Cardiac muscle cell (in vitro differentiated cells and primary cell): ENCODE results near the gene PURB. TPM values are rescaled to one million over a fixed set of nuclear protein-coding genes. Genes with fewer than 3 reads are reported as not detected.

ENCODE experiments used
- DNase-seq, 2 donors: peaks; one replicate each; pipeline versions ENCODE4 v3.0.0 to v3.0.0-alpha.2; 2010 to 2017; ENCODE audit warnings: low read depth in 1 of 2, low spot score in 1 of 2
- H3K27ac ChIP-seq: fragments of 200-600 bp; sonication (generic); 2 replicates; pipeline ENCODE4 v1.5.1; 2016
- H3K27me3 ChIP-seq: fragments of 200-600 bp; sonication (generic); 2 replicates; pipeline ENCODE4 v1.6.0; 2016; ENCODE audit warnings: control low read depth
- H3K36me3 ChIP-seq: fragments of 200-600 bp; sonication (generic); 2 replicates; pipeline ENCODE4 v1.5.1; 2016; ENCODE audit warnings: control low read depth
- H3K4me1 ChIP-seq: fragments of 200-600 bp; sonication (generic); 2 replicates; pipeline ENCODE4 v1.8.1; 2017; ENCODE audit warnings: low read depth, mild to moderate bottlenecking, mixed run types
- H3K4me3 ChIP-seq: fragments of 200-600 bp; sonication (generic); 2 replicates; pipeline ENCODE4 v1.5.1; 2016; ENCODE audit warnings: mild to moderate bottlenecking
- H3K9me3 ChIP-seq: fragments of 200-600 bp; sonication (generic); 2 replicates; pipeline ENCODE4 v1.5.1; 2017; ENCODE audit warnings: low read depth, mild to moderate bottlenecking, control low read depth
- CTCF ChIP-seq: IDR thresholded peaks from 2 replicates; pipeline ENCODE4 v1.5.1; 2012; ENCODE audit warnings: low read depth, mild to moderate bottlenecking, low read length
- polyA plus RNA-seq: library from polyadenylated mRNA; unstranded; fragments of >200 nt; fragmentation: Nextera tagmentation; extraction: Ambion mirVana; gene quantifications from 2 replicates; pipeline ENCODE4 v1.2.1, GENCODE V29; 2016
- total RNA-seq: library from RNA; depleted of rRNA; stranded (reverse); fragments of >200 nt; gene quantifications from 2 replicates; pipeline ENCODE4 v1.2.3, GENCODE V29; 2016

Gene PURB
- total and polyA plus RNA-seq, 2 experiments from 2014 or later: 3.3 to 27.9 TPM

DNA sequence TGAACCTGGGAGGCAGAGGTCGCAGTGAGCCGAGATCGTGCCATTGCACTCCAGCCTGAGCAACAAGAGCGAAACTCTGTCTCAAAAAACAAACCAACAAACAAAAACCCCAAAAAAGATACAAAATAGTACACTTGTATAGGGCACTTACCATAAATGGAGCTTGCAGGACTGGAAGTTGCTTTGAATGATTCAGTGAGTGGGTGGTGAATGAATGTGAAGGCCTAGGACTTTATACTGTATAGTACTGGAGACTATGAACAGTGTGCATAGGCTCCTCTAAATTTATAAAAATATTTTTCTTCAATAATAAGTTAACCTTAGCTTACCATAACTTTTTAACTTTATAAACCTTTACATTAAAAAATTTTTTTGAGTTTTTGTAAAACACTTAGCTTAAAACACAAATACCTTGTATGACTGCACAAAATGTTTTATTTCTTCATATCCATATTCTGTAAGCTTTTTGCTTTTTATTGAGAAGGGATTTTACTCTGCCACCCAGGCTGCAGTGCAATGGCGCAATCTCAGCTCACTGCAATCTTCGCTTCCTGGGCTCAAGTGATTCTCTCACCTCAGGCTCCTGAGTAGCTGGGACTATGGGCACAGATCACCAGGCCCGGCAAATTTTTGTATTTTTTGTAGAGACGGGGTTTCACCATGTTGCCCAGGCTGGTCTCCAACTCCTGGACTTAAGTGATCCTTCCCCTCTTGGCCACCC, 30.5 kb downstream of the PURB start:
- Histone ChIP-seq H3K4me1 (no peaks in the 10 kb centered on the region), H3K27me3 (no peaks in the 10 kb centered on the region), H3K4me3 (no peak overlapping the region), H3K9me3 (no peaks in the 10 kb centered on the region), H3K36me3 (no peaks in the 10 kb centered on the region), H3K27ac (no peak overlapping the region)
- no peak for DNase-seq
- no peak for TF ChIP-seq CTCF

- DNase-seq: peak in 1 of 2 donors; percentile 8
- no peaks in the 10 kb centered on the region for H3K4me1 ChIP-seq
- H3K27ac ChIP-seq: no peak overlapping the region
- no peaks in the 10 kb centered on the region for H3K9me3 ChIP-seq
- no peak for TF ChIP-seq CTCF
- H3K27me3 ChIP-seq: no peaks in the 10 kb centered on the region
- no peak overlapping the region for H3K4me3 ChIP-seq
- no peaks in the 10 kb centered on the region for H3K36me3 ChIP-seq
Measured at GRCh38 chr7:44853391-44853790, 31.9 kb downstream of the PURB start.

DNA sequence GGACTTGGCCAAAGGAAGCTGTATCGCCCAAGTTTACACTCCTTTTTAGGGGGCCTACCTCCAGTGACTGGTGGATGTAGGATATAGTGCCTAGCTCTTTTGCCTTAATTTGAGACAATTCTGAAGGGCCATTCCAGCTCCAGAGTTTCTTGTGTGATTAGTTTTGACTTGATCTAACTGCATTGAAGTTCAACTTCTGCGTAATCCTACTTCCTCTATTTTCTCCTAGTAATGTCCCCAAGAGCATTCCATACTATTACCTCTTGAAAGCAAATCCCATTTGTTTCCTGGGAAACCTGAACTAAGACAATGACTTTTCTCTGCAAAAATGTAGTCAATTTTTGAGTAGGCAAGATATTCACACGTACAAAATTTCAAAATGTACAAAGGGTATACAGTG, 32.7 kb downstream of the PURB start:
- H3K4me3 ChIP-seq: no peak overlapping the region
- no peak for TF ChIP-seq CTCF
- H3K27me3 ChIP-seq: no peaks in the 10 kb centered on the region
- no peak for DNase-seq
- H3K36me3 ChIP-seq: no peaks in the 10 kb centered on the region
- H3K4me1 ChIP-seq: no peaks in the 10 kb centered on the region
- no peaks in the 10 kb centered on the region for H3K9me3 ChIP-seq
- H3K27ac ChIP-seq: no peak overlapping the region

- no peaks in the 10 kb centered on the region for H3K9me3 ChIP-seq
- H3K27ac ChIP-seq: no peak overlapping the region
- H3K36me3 ChIP-seq: no peaks in the 10 kb centered on the region
- H3K4me1 ChIP-seq: no peaks in the 10 kb centered on the region
- H3K4me3 ChIP-seq: no peak overlapping the region
- H3K27me3 ChIP-seq: no peaks in the 10 kb centered on the region
- DNase-seq: peak in 1 of 2 donors; percentile 58
- TF ChIP-seq CTCF: no peak
Measured at GRCh38 chr7:44849885-44850544, 35.3 kb downstream of the PURB start.

DNA sequence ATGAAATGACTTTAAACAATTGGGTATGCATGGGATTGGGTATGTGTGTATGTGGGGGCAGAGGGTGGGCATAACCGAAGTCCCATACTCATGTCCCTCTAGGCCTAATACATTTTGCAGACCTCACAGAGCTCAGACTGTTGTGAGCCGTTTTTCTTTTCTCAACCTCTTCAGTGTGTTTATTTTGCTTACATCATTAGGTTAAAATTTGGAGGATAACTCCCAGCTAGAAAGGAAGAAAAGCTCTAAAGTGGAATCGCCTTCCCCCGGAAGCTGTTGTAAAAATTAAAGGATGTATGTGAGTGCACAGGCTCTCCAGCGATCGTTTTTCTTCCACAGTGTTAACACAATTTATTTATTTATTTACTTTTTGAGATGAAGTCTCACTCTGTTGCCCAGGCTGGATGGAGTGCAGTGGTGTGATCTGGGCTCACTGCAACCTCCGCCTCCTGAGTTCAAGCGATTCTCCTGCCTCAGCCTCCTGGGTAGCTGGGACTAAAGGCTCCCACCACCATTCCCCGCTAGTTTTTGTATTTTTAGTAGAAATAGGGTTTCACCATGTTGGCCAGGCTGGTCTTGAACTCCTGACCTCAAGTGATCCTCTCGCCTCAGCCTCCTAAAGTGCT, 36.0 kb downstream of the PURB start:
- Histone ChIP-seq H3K27ac (no peak overlapping the region), H3K36me3 (no peaks in the 10 kb centered on the region), H3K9me3 (no peaks in the 10 kb centered on the region), H3K4me3 (peak overlapping the region; percentile 49), H3K27me3 (no peaks in the 10 kb centered on the region), H3K4me1 (no peaks in the 10 kb centered on the region)
- DNase-seq: no peak
- no peak for TF ChIP-seq CTCF
